Measurements from ENCODE around the gene MAP1B. TPM values are rescaled to one million over a fixed set of nuclear protein-coding genes. Genes with fewer than 3 reads are reported as not detected.

Gene MAP1B
- total and polyA plus RNA-seq, 9 of the 15 experiments (the other 6 are each of a cell fraction or from before 2014, with no cell fraction given) = 5.2 to 66.1 (median 17.3) TPM

- H3K9ac ChIP-seq (ENCODE audit: insufficient read depth in 1 of 2, low read depth in 2 of 2, low read length in 2 of 2) = no peak overlapping the region
- FAIRE-seq = no peak
- in situ Hi-C loops (cut with MboI) = no loop called here
These were observed 46.9 kb downstream of the MAP1B start for GRCh38 chr5:72154076-72154756.

More at GRCh38 chr5:72154076-72154756, 46.9 kb downstream of the MAP1B start:
- ATAC-seq (no peak), DNase-seq (ENCODE audit: extremely low read depth in 1 of 4, low spot score in 3 of 4) (no peak)
- Histone ChIP-seq H2AFZ (ENCODE audit: low read depth, low read length) (no peak overlapping the region), H3K27ac (ENCODE audit: extremely low read depth, low read depth, low read length) (no peak overlapping the region), H3K9me3 (replicated peaks; ENCODE audit: control insufficient read depth, insufficient read depth, low read depth, low read length) (no peaks in the 10 kb centered on the region), H3K9me1 (ENCODE audit: control insufficient read depth, insufficient read depth, low read length) (no peaks in the 10 kb centered on the region), H3K4me1 (replicated peaks in 1 of 2; ENCODE audit: control insufficient read depth in 2 of 2, insufficient read depth in 2 of 2, low read length in 2 of 2) (peaks cover 9% of the 10 kb centered on the region in 2 experiments; a peak in 4 of 5 replicates), H3K79me2 (ENCODE audit: control insufficient read depth, insufficient read depth, low read length) (no peaks in the 10 kb centered on the region; the same call in 2 of the 3 replicates), H3K4me2 (ENCODE audit: insufficient read depth, low read length) (no peak overlapping the region), H3K4me3 (no peak overlapping the region), H4K20me1 (replicated peaks; ENCODE audit: control insufficient read depth, insufficient read depth, low read length) (no peaks in the 10 kb centered on the region), H3K27me3 (ENCODE audit: control insufficient read depth in 2 of 2, insufficient read depth in 2 of 2, low read length in 2 of 2) (no peaks in the 10 kb centered on the region), H3K36me3 (ENCODE audit: control insufficient read depth, insufficient read depth, low read length) (no peaks in the 10 kb centered on the region; the same call in 1 of the 3 replicates)
- TF ChIP-seq CHD2 (IDR thresholded peaks at IDR 0.05; ENCODE audit: low read depth, low read length) (no peak), ZNF695 (CRISPR knock-in tag; IDR thresholded peaks at IDR 0.05) (no peak), HOXB6 (CRISPR knock-in tag; IDR thresholded peaks at IDR 0.05; ENCODE audit: borderline replicate concordance) (no peak), TARDBP (IDR thresholded peaks at IDR 0.05) (no peak), KHSRP (IDR thresholded peaks at IDR 0.05) (no peak), CBX1 (IDR thresholded peaks at IDR 0.05; ENCODE audit: low read depth) (no peak), ZNF146 (CRISPR knock-in tag; IDR thresholded peaks at IDR 0.05; ENCODE audit: unreplicated experiment) (no peak), POLR2G (IDR thresholded peaks at IDR 0.05; ENCODE audit: low read depth, low read length) (no peak), ZFP36 (IDR thresholded peaks at IDR 0.05; ENCODE audit: low read depth, low read length, partially characterized antibody) (no peak), ZNF655 (CRISPR knock-in tag; IDR thresholded peaks at IDR 0.05) (no peak)
- TF ChIP-seq, protein P1, sequence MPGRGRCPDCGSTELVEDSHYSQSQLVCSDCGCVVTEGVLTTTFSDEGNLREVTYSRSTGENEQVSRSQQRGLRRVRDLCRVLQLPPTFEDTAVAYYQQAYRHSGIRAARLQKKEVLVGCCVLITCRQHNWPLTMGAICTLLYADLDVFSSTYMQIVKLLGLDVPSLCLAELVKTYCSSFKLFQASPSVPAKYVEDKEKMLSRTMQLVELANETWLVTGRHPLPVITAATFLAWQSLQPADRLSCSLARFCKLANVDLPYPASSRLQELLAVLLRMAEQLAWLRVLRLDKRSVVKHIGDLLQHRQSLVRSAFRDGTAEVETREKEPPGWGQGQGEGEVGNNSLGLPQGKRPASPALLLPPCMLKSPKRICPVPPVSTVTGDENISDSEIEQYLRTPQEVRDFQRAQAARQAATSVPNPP (IDR thresholded peaks at IDR 0.05; ENCODE audit: borderline replicate concordance, insufficient read depth, insufficient read length) = no peak
- 86% methylated on average over 5 of the region's 5 CpGs for WGBS (ENCODE audit: insufficient coverage, low coverage, missing lambda C conversion rate)
- intact Hi-C loops (cut with micrococcal nuclease) = no loop called here
- POLR2A ChIA-PET = interaction anchor here (0.6 to 1.4 kb wide), 2 partner anchors 12 to 46 kb away, joined by 3 read pairs; no protein-coding TSS in a partner anchor
- CTCF ChIA-PET (ENCODE audit: low intra/inter-chr PET ratio) = no interaction called here
- BruUV-seq (replicated peaks) = no TSS peak

Data from K562 (cell line).